C4-2B (cell line): ENCODE results near the gene PLG.

ENCODE experiments used
- ZFX ChIP-seq: fragments of 450-650 bp; IDR thresholded peaks from 2 replicates; pipeline ENCODE4 v1.6.1; 2017
- TF ChIP-seq, protein P1 (sequence below): fragments of 450-650 bp; conservative IDR thresholded peaks from 2 replicates; pipeline ENCODE4 v1.5.1; 2017; ENCODE audit warnings: mild to moderate bottlenecking

- TF ChIP-seq, protein P1, sequence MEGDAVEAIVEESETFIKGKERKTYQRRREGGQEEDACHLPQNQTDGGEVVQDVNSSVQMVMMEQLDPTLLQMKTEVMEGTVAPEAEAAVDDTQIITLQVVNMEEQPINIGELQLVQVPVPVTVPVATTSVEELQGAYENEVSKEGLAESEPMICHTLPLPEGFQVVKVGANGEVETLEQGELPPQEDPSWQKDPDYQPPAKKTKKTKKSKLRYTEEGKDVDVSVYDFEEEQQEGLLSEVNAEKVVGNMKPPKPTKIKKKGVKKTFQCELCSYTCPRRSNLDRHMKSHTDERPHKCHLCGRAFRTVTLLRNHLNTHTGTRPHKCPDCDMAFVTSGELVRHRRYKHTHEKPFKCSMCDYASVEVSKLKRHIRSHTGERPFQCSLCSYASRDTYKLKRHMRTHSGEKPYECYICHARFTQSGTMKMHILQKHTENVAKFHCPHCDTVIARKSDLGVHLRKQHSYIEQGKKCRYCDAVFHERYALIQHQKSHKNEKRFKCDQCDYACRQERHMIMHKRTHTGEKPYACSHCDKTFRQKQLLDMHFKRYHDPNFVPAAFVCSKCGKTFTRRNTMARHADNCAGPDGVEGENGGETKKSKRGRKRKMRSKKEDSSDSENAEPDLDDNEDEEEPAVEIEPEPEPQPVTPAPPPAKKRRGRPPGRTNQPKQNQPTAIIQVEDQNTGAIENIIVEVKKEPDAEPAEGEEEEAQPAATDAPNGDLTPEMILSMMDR, result no peak
- no peak for TF ChIP-seq ZFX
Observed at GRCh38 chr6:160799801-160800506, 97.9 kb downstream of the PLG start.
